Gastroesophageal sphincter (tissue), 4 donors: ENCODE data around the gene SRRT. TPM values are rescaled to one million over a fixed set of nuclear protein-coding genes. Genes with fewer than 3 reads are reported as not detected.
A peak's percentile ranks its signal among the peaks of the same experiment; 100 is the strongest.

Source experiments
- ATAC-seq: fragments of 150-250 bp; one replicate; pipeline ENCODE4 v1.9.1; 2016; ENCODE audit warnings: mild to moderate bottlenecking, moderate library complexity
- H3K27ac ChIP-seq, 4 donors: fragments of 200-600 bp; sonication (generic) in 3 of 4; 1 replicate in 3 of 4; 2 replicates in 1 of 4; pipeline ENCODE4 v1.5.1; 2016 to 2019
- H3K27me3 ChIP-seq: fragments of 200-600 bp; sonication (generic); one replicate; pipeline ENCODE4 v1.5.1; 2019
- H3K36me3 ChIP-seq, 2 donors: fragments of 200-600 bp; sonication (generic); one replicate each; pipeline ENCODE4 v1.5.1; 2019; ENCODE audit warnings: control low read depth in 1 of 2
- H3K4me1 ChIP-seq, 3 donors: fragments of 200-600 bp; sonication (generic); 1 replicate in 2 of 3; 2 replicates in 1 of 3; pipeline ENCODE4 v1.5.1; 2016 to 2019; ENCODE audit warnings: control low read depth in 2 of 3
- H3K4me3 ChIP-seq, 2 donors: fragments of 200-600 bp; sonication (generic); one replicate each; pipeline ENCODE4 v1.5.1; 2019; ENCODE audit warnings: mild to moderate bottlenecking in 1 of 2, moderate library complexity in 1 of 2
- H3K9me3 ChIP-seq, 3 donors: fragments of 200-600 bp; sonication (generic); one replicate each; pipeline ENCODE4 v1.5.1; 2017 to 2019; ENCODE audit warnings: control low read depth in 2 of 3
- CTCF ChIP-seq, 4 experiments: fragments of 200-600 bp in 2 of 4; fragments of 450-650 bp in 2 of 4; sonication (generic) in 1 of 4; IDR thresholded peaks; one replicate each; pipeline ENCODE4 v1.5.1; 2017 to 2019; ENCODE audit warnings: antibody characterized with exemption in 4 of 4, mild to moderate bottlenecking in 2 of 4, moderate library complexity in 2 of 4
- EP300 ChIP-seq: sonication (generic); formaldehyde crosslinking; IDR thresholded peaks from one replicate; pipeline ENCODE4 v1.6.1; 2017; ENCODE audit warnings: antibody characterized with exemption, mild to moderate bottlenecking
- POLR2A ChIP-seq, 2 donors: fragments of 450-650 bp; IDR thresholded peaks; one replicate each; pipeline ENCODE4 v1.6.1; 2017; ENCODE audit warnings: antibody characterized with exemption in 2 of 2, mild to moderate bottlenecking in 2 of 2, moderate library complexity in 1 of 2
- POLR2AphosphoS5 ChIP-seq: sonication (generic); formaldehyde crosslinking; IDR thresholded peaks from one replicate; pipeline ENCODE4 v1.6.1; 2017; ENCODE audit warnings: antibody characterized with exemption
- whole genome bisulfite sequencing, 2 donors: methylation state at CpG; one replicate each; pipeline ENCODE4 v1.1.5; 2018; ENCODE audit warnings: low coverage in 1 of 2; 5-methylcytosine and 5-hydroxymethylcytosine counted together
- total RNA-seq, 4 donors: library from RNA; depleted of rRNA; stranded (reverse); fragments of >200 nt; gene quantifications; one replicate each; pipeline ENCODE4 v1.1.0, GENCODE V29; 2016

SRRT gene
- total RNA-seq, 4 donors from 2014 or later, result 47.5 to 73.4 (median 57.0) TPM

DNA sequence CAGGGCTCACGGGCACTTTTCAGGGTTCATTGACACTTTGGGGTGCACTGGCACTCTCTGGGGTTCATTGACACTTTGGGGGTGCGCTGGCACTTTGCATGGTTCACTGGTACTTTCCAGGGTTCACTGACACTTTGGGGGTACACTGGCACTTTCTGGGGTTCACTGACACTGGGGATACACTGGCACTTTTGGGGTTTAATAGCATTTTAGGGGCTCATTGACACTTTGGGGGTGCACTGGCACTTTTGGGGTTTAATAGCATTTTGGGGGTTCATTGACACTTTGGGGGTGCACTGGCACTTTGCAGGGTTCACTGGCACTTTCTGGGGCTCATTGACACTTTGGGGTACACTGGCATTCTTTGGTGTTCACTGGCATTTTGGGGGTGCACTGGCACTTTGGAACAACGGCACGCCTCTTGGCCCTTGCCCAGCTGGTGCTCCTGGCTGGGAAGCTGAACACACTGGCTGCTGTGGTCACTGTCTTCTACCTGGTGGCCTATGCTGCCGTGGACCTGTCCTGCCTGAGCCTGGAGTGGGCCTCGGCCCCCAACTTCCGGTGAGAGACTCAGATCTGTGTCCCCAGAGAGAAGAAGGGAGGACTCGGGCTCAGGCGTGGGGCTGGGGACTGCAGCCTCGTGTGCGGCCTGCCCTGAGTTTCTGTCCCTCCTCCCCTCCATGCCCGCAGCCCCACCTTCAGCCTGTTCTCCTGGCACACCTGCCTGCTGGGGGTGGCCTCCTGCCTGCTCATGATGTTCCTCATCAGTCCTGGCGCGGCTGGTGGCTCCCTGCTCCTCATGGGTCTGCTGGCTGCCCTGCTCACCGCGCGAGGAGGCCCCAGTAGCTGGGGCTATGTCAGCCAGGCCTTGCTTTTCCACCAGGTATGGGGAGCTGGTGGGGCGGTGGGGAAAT, 13.9 kb upstream of the SRRT start:
- WGBS, 2 donors, result 100% methylated on average over 2 of the region's 18 CpGs; no CpG with 5 or more reads in 1 of the 2 donors

DNA sequence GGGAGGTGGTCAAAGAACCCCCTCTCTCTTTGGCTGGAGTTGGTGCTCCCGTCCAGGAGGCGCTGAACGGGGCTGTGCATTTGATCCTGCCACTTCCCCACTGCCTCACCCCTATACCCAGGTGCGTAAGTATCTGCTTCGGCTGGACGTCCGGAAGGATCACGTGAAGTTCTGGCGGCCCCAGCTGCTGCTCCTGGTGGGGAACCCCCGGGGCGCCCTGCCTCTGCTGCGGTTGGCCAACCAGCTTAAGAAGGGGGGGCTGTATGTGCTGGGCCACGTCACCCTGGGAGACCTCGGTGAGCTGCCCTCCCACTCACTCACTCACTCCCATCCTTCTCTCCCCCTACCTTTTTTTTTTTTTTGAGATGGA, 13.3 kb upstream of the SRRT start:
- no peak for ATAC-seq
- Histone ChIP-seq H3K27me3 (no peaks in the 10 kb centered on the region), H3K27ac (no peak overlapping the region), H3K4me1 (peaks cover 0 to 22% (median 5%) of the 10 kb centered on the region in 3 donors), H3K4me3 (no peak overlapping the region), H3K36me3 (peaks cover 0 to 69% of the 10 kb centered on the region in 2 donors), H3K9me3 (no peaks in the 10 kb centered on the region)
- no peak for TF ChIP-seq CTCF (IDR thresholded peaks at IDR 0.05)
- TF ChIP-seq POLR2AphosphoS5, result no peak
- no peak for TF ChIP-seq POLR2A (IDR thresholded peaks at IDR 0.05)
- TF ChIP-seq EP300, result no peak
- WGBS, 2 donors, result 80% methylated on average over 1 of the region's 14 CpGs; no CpG with 5 or more reads in 1 of the 2 donors

More for the DNA sequence above, 13.9 kb upstream of the SRRT start:
- TF ChIP-seq POLR2A (IDR thresholded peaks at IDR 0.05), result no peak
- TF ChIP-seq CTCF (IDR thresholded peaks at IDR 0.05), result no peak
- no peak for TF ChIP-seq POLR2AphosphoS5
- no peak for TF ChIP-seq EP300
- Histone ChIP-seq H3K4me1 (peaks cover 0 to 16% (median 0%) of the 10 kb centered on the region in 3 donors), H3K4me3 (no peak overlapping the region), H3K27ac (no peak overlapping the region), H3K36me3 (peaks cover 0 to 75% of the 10 kb centered on the region in 2 donors), H3K9me3 (no peaks in the 10 kb centered on the region), H3K27me3 (no peaks in the 10 kb centered on the region)
- no peak for ATAC-seq

GRCh38 chr7:100863406-100863950, 11.4 kb upstream of the SRRT start:
- WGBS, 2 donors, result 42 to 59% methylated on average over 3 to 6 of the region's 10 CpGs
- Histone ChIP-seq H3K27ac (no peak overlapping the region), H3K36me3 (peaks cover 0 to 52% of the 10 kb centered on the region in 2 donors)

GRCh38 chr7:100864263-100864845, 10.5 kb upstream of the SRRT start:
- TF ChIP-seq EP300 (no peak), POLR2A (IDR thresholded peaks at IDR 0.05) (no peak), CTCF (IDR thresholded peaks at IDR 0.05) (no peak), POLR2AphosphoS5 (no peak)
- ATAC-seq, result no peak
- peaks cover 0 to 50% (median 19%) of the 10 kb centered on the region in 3 donors for H3K4me1 ChIP-seq
- H3K4me3 ChIP-seq, result no peak overlapping the region
- H3K9me3 ChIP-seq, result no peaks in the 10 kb centered on the region
- WGBS, 2 donors, result 82 to 84% methylated on average over 9 to 11 of the region's 12 CpGs
- peaks cover 0 to 51% of the 10 kb centered on the region in 2 donors for H3K36me3 ChIP-seq
- H3K27me3 ChIP-seq, result no peaks in the 10 kb centered on the region
- H3K27ac ChIP-seq, result peak overlapping the region in 1 of 4 donors; percentile 99

More at GRCh38 chr7:100863406-100863950, 11.4 kb upstream of the SRRT start:
- peaks cover 0 to 41% (median 11%) of the 10 kb centered on the region in 3 donors for H3K4me1 ChIP-seq
- ATAC-seq, result no peak
- TF ChIP-seq CTCF (IDR thresholded peaks at IDR 0.05) (no peak), POLR2A (IDR thresholded peaks at IDR 0.05) (no peak), POLR2AphosphoS5 (no peak), EP300 (no peak)
- no peaks in the 10 kb centered on the region for H3K27me3 ChIP-seq
- H3K4me3 ChIP-seq, result no peak overlapping the region
- H3K9me3 ChIP-seq, result no peaks in the 10 kb centered on the region
